ENCODE measurements around the gene PLBD2.

PLBD2 gene

DNA sequence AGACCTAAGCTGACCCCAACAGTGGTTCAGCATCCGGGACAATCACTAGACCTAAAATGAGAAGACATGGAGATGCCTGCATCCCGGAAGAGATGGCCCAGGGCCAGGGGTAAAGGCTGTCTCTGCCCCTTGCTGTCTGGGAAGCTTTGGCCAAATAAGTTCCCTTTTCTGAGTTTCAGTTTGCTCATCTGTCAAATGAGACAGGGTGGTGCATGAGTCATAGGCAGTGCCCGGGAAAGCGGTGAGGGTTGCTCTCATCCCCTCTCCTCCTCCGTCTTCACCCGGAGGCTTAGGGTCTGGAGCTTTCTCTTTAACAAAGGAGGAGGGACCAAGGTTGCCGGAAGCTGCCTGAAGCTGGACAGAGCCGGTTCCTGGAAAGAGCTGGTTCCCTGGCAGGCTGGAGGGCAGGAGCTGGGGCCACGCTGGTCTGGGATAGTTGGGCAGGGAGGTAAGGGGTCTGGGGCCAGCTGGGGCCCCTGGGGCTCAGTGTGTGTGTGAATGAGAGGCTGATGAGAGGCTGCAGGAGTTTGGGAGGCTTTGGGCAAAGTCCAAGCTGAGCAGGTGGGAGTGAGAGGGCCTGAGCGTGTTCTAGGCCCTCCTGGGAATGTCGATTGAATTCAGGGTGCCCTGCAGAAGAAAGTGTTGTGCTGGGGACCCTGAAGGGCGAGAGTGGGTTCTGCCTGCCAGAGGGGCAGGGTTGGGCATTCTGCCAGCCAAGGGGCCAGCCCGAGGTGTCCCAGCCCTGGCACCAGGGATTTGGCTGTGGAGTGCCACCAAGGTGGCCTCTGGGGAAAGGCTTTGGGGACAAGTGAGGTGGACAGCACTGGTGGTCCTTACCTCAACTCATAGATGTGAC, 63.9 kb downstream of the PLBD2 start, which contains the start of gene SDSL:
SDSL (plus strand) TSS at position 351 of the 856 bp plus-strand sequence. CDS start 5,603 bp downstream, outside the sequence.
- DNase-seq, result peak; percentile 94

GRCh38 chr12:113422886-113423669, 64.7 kb downstream of the PLBD2 start:
- DNase-seq, result no peak

- no peak for DNase-seq
These were observed 66.1 kb downstream of the PLBD2 start for GRCh38 chr12:113424456-113424855.

GRCh38 chr12:113424915-113425823, 66.8 kb downstream of the PLBD2 start:
- DNase-seq, result peak; percentile 49

GRCh38 chr12:113425960-113426453, 67.6 kb downstream of the PLBD2 start:
- no peak for DNase-seq

GRCh38 chr12:113427882-113428281, 69.5 kb downstream of the PLBD2 start:
- DNase-seq, result no peak

DNA sequence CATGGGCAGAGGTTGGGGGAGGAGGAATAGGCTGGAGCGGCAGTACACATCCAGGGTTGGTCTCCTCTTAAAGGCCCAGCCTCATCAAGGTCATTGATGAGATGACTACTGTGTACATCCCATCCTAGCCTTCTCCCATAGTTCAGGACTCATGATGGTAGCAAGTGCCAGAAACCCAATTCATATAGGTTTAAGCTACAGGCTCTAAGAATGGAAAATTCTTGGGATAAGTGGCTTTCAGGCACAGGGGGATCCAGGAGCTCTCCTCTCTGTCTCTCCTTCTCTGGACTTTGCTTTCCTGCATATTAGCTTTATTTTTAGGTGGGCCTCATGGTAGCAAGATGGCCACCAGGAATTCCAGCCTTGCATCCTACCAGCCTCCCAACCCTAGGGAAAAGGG, 70.1 kb downstream of the PLBD2 start:
- no peak for DNase-seq

- no peak for DNase-seq
These were observed 74.6 kb downstream of the PLBD2 start for GRCh38 chr12:113432986-113433385.

DNA sequence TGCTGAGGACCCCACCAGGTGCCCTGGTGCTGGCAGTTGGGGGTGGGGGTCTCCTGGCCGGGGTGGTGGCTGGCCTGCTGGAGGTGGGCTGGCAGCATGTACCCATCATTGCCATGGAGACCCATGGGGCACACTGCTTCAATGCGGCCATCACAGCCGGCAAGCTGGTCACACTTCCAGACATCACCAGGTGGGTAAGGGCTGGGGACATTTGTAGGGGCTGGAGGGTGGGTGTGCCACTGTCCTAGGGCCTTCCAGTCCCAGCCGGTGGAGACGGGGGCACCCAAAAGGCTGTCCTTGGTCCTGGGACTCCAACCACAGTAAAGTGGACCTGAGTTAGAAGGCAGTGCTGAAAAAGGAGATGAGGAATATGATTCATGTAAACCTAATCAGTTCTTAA, 77.0 kb downstream of the PLBD2 start:
- DNase-seq, result no peak

GRCh38 chr12:113436586-113436985, 78.2 kb downstream of the PLBD2 start:
- no peak for DNase-seq

DNA sequence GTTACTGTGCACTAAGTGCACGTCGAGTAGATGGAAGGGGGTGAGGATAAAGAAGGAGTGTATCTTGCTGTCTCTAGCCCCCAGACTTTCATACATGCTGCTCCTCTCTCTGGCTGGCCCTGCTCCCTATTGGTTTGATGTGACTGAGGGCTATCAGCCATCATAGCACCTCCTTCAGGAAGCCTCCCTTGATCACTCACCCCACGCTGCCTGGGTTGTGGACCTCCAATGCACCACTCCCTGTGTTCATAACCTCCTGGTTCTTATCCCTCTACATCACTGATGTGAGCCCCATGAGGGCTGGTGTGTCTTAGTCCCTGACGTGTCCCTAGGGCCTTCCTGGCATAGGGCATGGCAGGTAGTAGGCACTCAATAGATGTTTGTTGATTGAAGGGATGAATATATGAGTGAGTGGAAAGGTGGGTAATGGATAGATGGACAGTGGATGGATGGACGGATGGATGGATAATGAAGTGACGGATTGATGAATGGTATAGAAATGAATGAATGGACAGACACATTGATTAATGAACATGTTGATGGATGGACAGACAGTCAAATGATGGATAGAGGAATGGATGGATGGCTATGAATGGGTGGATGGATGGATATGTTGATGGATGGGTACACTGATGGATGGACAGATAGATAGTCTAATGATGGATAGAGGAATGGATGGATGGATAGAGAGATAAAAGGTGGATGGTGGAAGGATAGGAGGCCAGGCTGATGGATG, 78.8 kb downstream of the PLBD2 start:
- DNase-seq, result no peak

DNA sequence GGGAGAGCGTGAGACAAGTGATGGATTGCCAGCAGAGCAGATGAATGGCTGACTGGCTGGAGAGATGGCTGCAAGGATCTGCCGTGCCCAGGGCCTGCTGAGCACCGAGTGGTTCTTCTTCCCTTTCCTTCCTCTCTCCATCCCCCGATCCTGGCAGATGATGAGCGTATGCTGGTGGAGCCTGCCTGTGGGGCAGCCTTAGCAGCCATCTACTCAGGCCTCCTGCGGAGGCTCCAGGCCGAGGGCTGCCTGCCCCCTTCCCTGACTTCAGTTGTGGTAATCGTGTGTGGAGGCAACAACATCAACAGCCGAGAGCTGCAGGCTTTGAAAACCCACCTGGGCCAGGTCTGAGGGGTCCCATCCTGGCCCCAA, 79.3 kb downstream of the PLBD2 start:
- DNase-seq, result no peak

GRCh38 chr12:113438523-113439300, 80.3 kb downstream of the PLBD2 start:
- DNase-seq, result no peak

- DNase-seq, result no peak
These were observed 80.9 kb downstream of the PLBD2 start for GRCh38 chr12:113439301-113439597.

- DNase-seq, result peak; percentile 37
These were observed 81.2 kb downstream of the PLBD2 start for GRCh38 chr12:113439606-113440030.

- no peak for DNase-seq
These were observed 81.9 kb downstream of the PLBD2 start for GRCh38 chr12:113440336-113440735.

Data from EL (cell line).